Measurements from ENCODE around the gene KBTBD12. TPM values are rescaled to one million over a fixed set of nuclear protein-coding genes. Genes with fewer than 3 reads are reported as not detected.

Gene KBTBD12
- total and polyA plus RNA-seq, 2 donors (not counting 3 experiments of a cell fraction or from before 2014, with no cell fraction given) = not detected

GRCh38 chr3:127886231-127886955 lies 28.6 kb upstream of the KBTBD12 start:
- no peak for FAIRE-seq
- POLR2A ChIA-PET = no interaction called here

More at GRCh38 chr3:127886231-127886955, 28.6 kb upstream of the KBTBD12 start:
- TF ChIP-seq JUN (IDR thresholded peaks at IDR 0.05; ENCODE audit: borderline replicate concordance, insufficient read depth, insufficient read length, low read depth) (no peak), POLR2A (IDR thresholded peaks at IDR 0.05; ENCODE audit: low read depth, low read length) (no peak), FOS (IDR thresholded peaks at IDR 0.05; ENCODE audit: borderline replicate concordance, insufficient read depth, low read length) (no peak), GATA2 (IDR thresholded peaks at IDR 0.05; ENCODE audit: insufficient read depth, insufficient read length, low read depth, low read length) (no peak), MYC (IDR thresholded peaks at IDR 0.05; ENCODE audit: low read depth, low read length) (no peak), POLR2AphosphoS5 (IDR thresholded peaks at IDR 0.05; ENCODE audit: insufficient read depth, low read depth, low read length) (no peak), EZH2 (IDR thresholded peaks at IDR 0.05; ENCODE audit: borderline replicate concordance, low read depth, low read length, severe bottlenecking) (no peak)
- TF ChIP-seq, protein P1, sequence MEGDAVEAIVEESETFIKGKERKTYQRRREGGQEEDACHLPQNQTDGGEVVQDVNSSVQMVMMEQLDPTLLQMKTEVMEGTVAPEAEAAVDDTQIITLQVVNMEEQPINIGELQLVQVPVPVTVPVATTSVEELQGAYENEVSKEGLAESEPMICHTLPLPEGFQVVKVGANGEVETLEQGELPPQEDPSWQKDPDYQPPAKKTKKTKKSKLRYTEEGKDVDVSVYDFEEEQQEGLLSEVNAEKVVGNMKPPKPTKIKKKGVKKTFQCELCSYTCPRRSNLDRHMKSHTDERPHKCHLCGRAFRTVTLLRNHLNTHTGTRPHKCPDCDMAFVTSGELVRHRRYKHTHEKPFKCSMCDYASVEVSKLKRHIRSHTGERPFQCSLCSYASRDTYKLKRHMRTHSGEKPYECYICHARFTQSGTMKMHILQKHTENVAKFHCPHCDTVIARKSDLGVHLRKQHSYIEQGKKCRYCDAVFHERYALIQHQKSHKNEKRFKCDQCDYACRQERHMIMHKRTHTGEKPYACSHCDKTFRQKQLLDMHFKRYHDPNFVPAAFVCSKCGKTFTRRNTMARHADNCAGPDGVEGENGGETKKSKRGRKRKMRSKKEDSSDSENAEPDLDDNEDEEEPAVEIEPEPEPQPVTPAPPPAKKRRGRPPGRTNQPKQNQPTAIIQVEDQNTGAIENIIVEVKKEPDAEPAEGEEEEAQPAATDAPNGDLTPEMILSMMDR (IDR thresholded peaks at IDR 0.05; ENCODE audit: extremely low read depth in 1 of 2, insufficient read depth in 1 of 2, low read depth in 1 of 2, low read length in 2 of 2) = no peak
- TF ChIP-seq, protein P2, sequence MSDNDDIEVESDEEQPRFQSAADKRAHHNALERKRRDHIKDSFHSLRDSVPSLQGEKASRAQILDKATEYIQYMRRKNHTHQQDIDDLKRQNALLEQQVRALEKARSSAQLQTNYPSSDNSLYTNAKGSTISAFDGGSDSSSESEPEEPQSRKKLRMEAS (IDR thresholded peaks at IDR 0.05; ENCODE audit: insufficient read depth, insufficient read length) = no peak
- no peak overlapping the region for H3K9ac ChIP-seq (replicated peaks; ENCODE audit: extremely low read depth, insufficient read depth, low read length)
- no peaks in the 10 kb centered on the region for H3K4me1 ChIP-seq (ENCODE audit: control insufficient read depth, extremely low read depth, insufficient read depth, low read length)
- no peak overlapping the region for H3K4me2 ChIP-seq (ENCODE audit: insufficient read depth, low read length)
- H3K36me3 ChIP-seq (ENCODE audit: control insufficient read depth in 2 of 2, extremely low read depth in 1 of 2, insufficient read depth in 2 of 2, low read length in 2 of 2) = no peaks in the 10 kb centered on the region
- H3K27me3 ChIP-seq (ENCODE audit: control insufficient read depth in 2 of 2, insufficient read depth in 2 of 2, low read length in 2 of 2) = peaks cover 9 to 12% of the 10 kb centered on the region in 2 experiments
- no peak overlapping the region for H3K27ac ChIP-seq (ENCODE audit: insufficient read depth, low read depth, low read length)
- intact Hi-C loops (cut with micrococcal nuclease) (no loop called here), dilution Hi-C loops (cut with MboI; ENCODE audit: extremely low pct_ligation_motif_present, low sequenced_read_pairs) (no loop called here)
- no TSS peak for BruUV-seq (replicated peaks)
- CTCF ChIA-PET = no interaction called here
- no peaks in the 10 kb centered on the region for H3K79me2 ChIP-seq (ENCODE audit: control insufficient read depth, insufficient read depth, low read length)
- no peak overlapping the region for H3K4me3 ChIP-seq (replicated peaks in 1 of 3; ENCODE audit: insufficient read depth in 1 of 3, low read depth in 1 of 3, low read length in 3 of 3)
- no peaks in the 10 kb centered on the region for H3K9me3 ChIP-seq (replicated peaks; ENCODE audit: control insufficient read depth, insufficient read depth, low read length)
- H4K20me1 ChIP-seq (replicated peaks; ENCODE audit: control insufficient read depth, extremely low read depth, insufficient read depth, low read length) = no peaks in the 10 kb centered on the region
- DNase-seq (ENCODE audit: low read depth, low spot score) = no peak
- no peaks in the 10 kb centered on the region for H3K9me1 ChIP-seq (replicated peaks; ENCODE audit: control insufficient read depth, extremely low read depth, insufficient read depth, low read length)
- no peak overlapping the region for H2AFZ ChIP-seq (ENCODE audit: low read depth, low read length)
